HCT116 (cell line): ENCODE measurements around the gene ORM1. TPM values are rescaled to one million over a fixed set of nuclear protein-coding genes. Genes with fewer than 3 reads are reported as not detected.

Source experiments
- ATAC-seq: fragments of 200-7000 bp; cut with Tn5 transposase; 2 replicates; pipeline ENCODE4 v1.9.1; 2020; ENCODE audit warnings: mild to moderate bottlenecking, moderate library complexity
- BruUV-seq: library from RNA; stranded (reverse); fragments of 400-500 nt; replicated peaks from 2 replicates; lab custom pipeline; 2021; lab: Mats Ljungman, UMichigan
- CTCF ChIA-PET: fragments of 300-600 bp; sonication (Branson Sonifier 250); formaldehyde crosslinking; loops from one replicate; lab custom pipeline; 2021; ENCODE audit warnings: antibody characterized with exemption; lab: Charles Lee
- POLR2A ChIA-PET: fragments of 300-600, 350-600 bp; sonication (Branson Sonifier 250); formaldehyde crosslinking; loops from one replicate; lab custom pipeline; 2021; ENCODE audit warnings: antibody characterized with exemption; lab: Charles Lee
- RAD21 ChIA-PET, 2 experiments: fragments of 300-600 bp; sonication (Branson Sonifier 250); formaldehyde crosslinking; loops; one replicate each; lab custom pipeline; 2023; ENCODE audit warnings: low total read pairs in 2 of 2; ENCODE audit not compliant: uncharacterized antibody in 2 of 2, unreplicated experiment in 2 of 2, low non-redundant PET in 1 of 2; lab: Charles Lee
- DNase-seq: peaks from one replicate; pipeline ENCODE4 v3.0.0-alpha.2; 2010; ENCODE audit warnings: low read depth, low spot score
- H2AFZ ChIP-seq: fragments of 200-600 bp; shearing (Covaris generic), sonication (generic); 2 replicates; pipeline ENCODE4 v1.6.1; 2017; ENCODE audit warnings: low read depth, mixed run types, mixed read lengths, antibody characterized with exemption, low read length; ENCODE audit not compliant: poor library complexity, severe bottlenecking
- H3K27ac ChIP-seq: 2 replicates; pipeline ENCODE4 v1.5.1; 2012; ENCODE audit warnings: low read depth, low read length
- H3K27me3 ChIP-seq: fragments of 200-600 bp; sonication (generic); 2 replicates; pipeline ENCODE4 v1.6.1; 2016; ENCODE audit warnings: mixed run types, low read length, mixed read lengths; ENCODE audit not compliant: insufficient read depth
- H3K36me3 ChIP-seq, 2 experiments: fragments of 200-500 bp in 1 of 2; fragments of 200-600 bp in 1 of 2; sonication (Bioruptor generic) in 1 of 2; sonication (generic) in 1 of 2; 2 replicates each; pipeline versions ENCODE4 v1.5.1 to v1.6.1; 2014 to 2016; ENCODE audit warnings: low read length in 2 of 2, inconsistent platforms in 1 of 2, mixed read lengths in 1 of 2, mixed run types in 1 of 2; ENCODE audit not compliant: insufficient read depth in 2 of 2, control insufficient read depth in 1 of 2
- H3K4me1 ChIP-seq, 2 experiments: fragments of 200-600 bp in 1 of 2; sonication (generic) in 1 of 2; 2 replicates each; pipeline versions ENCODE4 v1.5.1 to v1.6.1; 2012 to 2017; ENCODE audit warnings: low read length in 2 of 2, inconsistent platforms in 1 of 2, mild to moderate bottlenecking in 1 of 2, mixed read lengths in 1 of 2, mixed run types in 1 of 2, moderate library complexity in 1 of 2; ENCODE audit not compliant: insufficient read depth in 2 of 2, control insufficient read depth in 1 of 2
- H3K4me2 ChIP-seq: fragments of 200-600 bp; sonication (generic); 2 replicates; pipeline ENCODE4 v1.6.1; 2017; ENCODE audit warnings: mixed run types, low read length, mixed read lengths
- H3K4me3 ChIP-seq, 2 experiments: fragments of 200-600 bp in 1 of 2; sonication (generic) in 1 of 2; replicated peaks in 1 of 2; 2 replicates each; pipeline ENCODE4 v1.5.1; 2011 to 2016; ENCODE audit warnings: low read length in 2 of 2, control low read depth in 1 of 2, low read depth in 1 of 2, mild to moderate bottlenecking in 1 of 2, mixed read lengths in 1 of 2, mixed run types in 1 of 2
- H3K79me2 ChIP-seq: fragments of 200-600 bp; sonication (generic); 2 replicates; pipeline ENCODE4 v1.6.1; 2017; ENCODE audit warnings: mild to moderate bottlenecking, mixed run types, low read length, moderate library complexity, mixed read lengths; ENCODE audit not compliant: insufficient read depth
- H3K9ac ChIP-seq: fragments of 200-600 bp; sonication (generic); 2 replicates; pipeline ENCODE4 v1.6.1; 2016; ENCODE audit warnings: low read length, mixed read lengths
- H3K9me2 ChIP-seq: fragments of 200-600 bp; sonication (generic), shearing (Covaris generic); 2 replicates; pipeline ENCODE4 v1.6.1; 2017; ENCODE audit warnings: mixed run types, mild to moderate bottlenecking, moderate library complexity; ENCODE audit not compliant: insufficient read depth
- H3K9me3 ChIP-seq, 2 experiments: fragments of 200-500 bp in 1 of 2; fragments of 200-600 bp in 1 of 2; sonication (Bioruptor generic) in 1 of 2; sonication (generic) in 1 of 2; 2 replicates each; pipeline ENCODE4 v1.6.1; 2014 to 2017; ENCODE audit warnings: low read length in 2 of 2, mixed read lengths in 2 of 2, inconsistent platforms in 1 of 2, low read depth in 1 of 2, mild to moderate bottlenecking in 1 of 2, mixed run types in 1 of 2, moderate library complexity in 1 of 2; ENCODE audit not compliant: control insufficient read depth in 1 of 2, insufficient read depth in 1 of 2
- H4K20me1 ChIP-seq: fragments of 200-600 bp; sonication (generic), shearing (Covaris generic); 2 replicates; pipeline ENCODE4 v1.6.1; 2017; ENCODE audit warnings: mixed run types, mild to moderate bottlenecking, moderate library complexity; ENCODE audit not compliant: insufficient read depth
- CBX3 ChIP-seq: IDR thresholded peaks from 2 replicates; pipeline ENCODE4 v1.6.1; 2012; ENCODE audit warnings: low read depth
- CEBPB ChIP-seq: IDR thresholded peaks from 2 replicates; pipeline ENCODE4 v1.6.1; 2012; ENCODE audit warnings: low read depth
- EGR1 ChIP-seq: IDR thresholded peaks from 2 replicates; pipeline ENCODE4 v1.6.1; 2012; ENCODE audit warnings: low read depth
- ELF1 ChIP-seq: IDR thresholded peaks from 2 replicates; pipeline ENCODE4 v1.6.1; 2012; ENCODE audit warnings: low read depth, borderline replicate concordance
- EZH2 ChIP-seq: fragments of 200-600 bp; sonication (generic); IDR thresholded peaks from 2 replicates; pipeline ENCODE4 v1.6.1; 2017; ENCODE audit warnings: antibody characterized with exemption, mixed run types
- FOSL1 ChIP-seq: IDR thresholded peaks from 2 replicates; pipeline ENCODE4 v1.6.1; 2012; ENCODE audit warnings: low read depth
- JUND ChIP-seq: IDR thresholded peaks from 2 replicates; pipeline ENCODE4 v1.6.1; 2012
- RAD21 ChIP-seq: IDR thresholded peaks from 2 replicates; pipeline ENCODE4 v1.6.1; 2012; ENCODE audit warnings: low read depth, mild to moderate bottlenecking
- SIN3A ChIP-seq: IDR thresholded peaks from 2 replicates; pipeline ENCODE4 v1.6.1; 2012; ENCODE audit warnings: low read depth
- SP1 ChIP-seq: IDR thresholded peaks from 2 replicates; pipeline ENCODE4 v1.6.1; 2012; ENCODE audit warnings: low read depth
- TCF7L2 ChIP-seq: IDR thresholded peaks from 2 replicates; pipeline ENCODE4 v1.7.0; 2011; ENCODE audit warnings: borderline replicate concordance, inconsistent platforms; ENCODE audit not compliant: insufficient read depth, insufficient read length; ENCODE audit errors: extremely low read depth
- YY1 ChIP-seq: IDR thresholded peaks from 2 replicates; pipeline ENCODE4 v1.6.1; 2011; ENCODE audit warnings: low read length, low read depth, moderate library complexity, mild to moderate bottlenecking; ENCODE audit not compliant: insufficient replicate concordance; ENCODE audit errors: extremely low read depth
- ZFX ChIP-seq: fragments of 450-650 bp; IDR thresholded peaks from 2 replicates; pipeline ENCODE4 v1.6.1; 2017
- ZNF274 ChIP-seq: fragments of 200-500 bp; sonication (Bioruptor generic); IDR thresholded peaks from 2 replicates; pipeline ENCODE4 v1.6.1; 2014; ENCODE audit warnings: mild to moderate bottlenecking, low read depth, low read length, inconsistent platforms
- intact Hi-C: fragments of 100-400 bp; cut with micrococcal nuclease; formaldehyde crosslinking; loops from 2 replicates; pipeline ENCODE4 v1.10.0; 2022
- total RNA-seq: library from RNA; stranded (reverse); gene quantifications from one replicate; pipeline ENCODE4 v1.2.1, GENCODE V29; 2021; ENCODE audit not compliant: unreplicated experiment
- TF ChIP-seq, protein P1 (sequence below), 3 experiments: fragments of 200-600 bp in 1 of 3; sonication (generic) in 1 of 3; IDR thresholded peaks in 2 of 3; conservative IDR thresholded peaks in 1 of 3; 2 replicates each; pipeline ENCODE4 v1.5.1; 2012 to 2017; ENCODE audit warnings: low read depth in 2 of 3, low read length in 2 of 3, antibody characterized with exemption in 1 of 3, borderline replicate concordance in 1 of 3, control low read depth in 1 of 3, mild to moderate bottlenecking in 1 of 3, mixed read lengths in 1 of 3, mixed run types in 1 of 3, moderate library complexity in 1 of 3; ENCODE audit not compliant: insufficient read depth in 1 of 3
- TF ChIP-seq, protein P2 (sequence below): IDR thresholded peaks from 2 replicates; pipeline ENCODE4 v1.6.1; 2012
- TF ChIP-seq, protein P3 (sequence below): IDR thresholded peaks from 2 replicates; pipeline ENCODE4 v1.6.1; 2012
- TF ChIP-seq, protein P4 (sequence below): IDR thresholded peaks from 2 replicates; pipeline ENCODE4 v1.6.1; 2011; ENCODE audit warnings: mild to moderate bottlenecking, low read length, moderate library complexity; ENCODE audit not compliant: insufficient replicate concordance; ENCODE audit errors: extremely low read depth

The ORM1 gene
- total RNA-seq, 1 experiment from 2014 or later, result 5.6 TPM

DNA sequence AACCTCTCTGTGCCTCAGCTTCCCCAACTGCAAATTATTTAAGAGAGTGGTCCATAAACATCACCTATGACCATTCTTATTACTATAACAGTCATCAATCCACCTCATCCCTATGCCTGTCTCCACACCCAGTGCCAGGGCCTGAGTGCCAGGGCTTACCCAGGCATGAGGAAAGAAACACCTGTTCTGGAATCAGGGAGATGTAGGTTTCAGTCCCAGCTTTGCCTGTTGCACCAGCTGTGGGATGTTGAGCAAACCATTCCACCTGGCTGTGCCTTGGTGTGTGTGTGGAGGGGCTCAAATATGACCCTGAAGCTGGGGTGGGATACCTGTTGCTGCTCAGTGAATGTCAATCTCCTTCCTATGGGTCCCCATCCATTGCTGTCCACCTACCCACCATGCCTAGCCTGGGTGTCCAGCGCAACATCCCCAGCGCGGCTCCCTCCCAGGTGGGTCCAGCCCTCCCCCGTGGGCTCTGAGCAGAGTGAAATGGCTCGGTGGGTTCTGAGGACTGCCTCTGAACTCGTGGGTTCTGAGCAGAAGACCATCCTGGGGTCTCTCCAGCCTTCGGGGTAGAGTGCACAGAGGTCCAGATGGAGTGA lies 48.5 kb downstream of the ORM1 start:
- H3K9me3 ChIP-seq, result no peaks in the 10 kb centered on the region
- no peak for ATAC-seq
- no peaks in the 10 kb centered on the region for H3K36me3 ChIP-seq
- no TSS peak for BruUV-seq
- no peak overlapping the region for H3K27ac ChIP-seq
- no peaks in the 10 kb centered on the region for H4K20me1 ChIP-seq
- H3K9me2 ChIP-seq, result no peaks in the 10 kb centered on the region
- intact Hi-C loops, result no loop called here
- H3K4me2 ChIP-seq, result no peak overlapping the region
- peaks cover 0 to 5% of the 10 kb centered on the region in 2 experiments; a peak in 2 of 4 replicates for H3K4me1 ChIP-seq
- ChIA-PET RAD21 (no interaction called here), CTCF (no interaction called here)
- H3K9ac ChIP-seq, result no peak overlapping the region
- H3K79me2 ChIP-seq, result no peaks in the 10 kb centered on the region
- H2AFZ ChIP-seq, result no peak overlapping the region
- TF ChIP-seq JUND (no peak), CBX3 (no peak), SP1 (no peak), EGR1 (no peak), TCF7L2 (no peak), ELF1 (no peak), RAD21 (no peak), SIN3A (no peak), EZH2 (no peak), FOSL1 (no peak), CEBPB (no peak), ZNF274 (no peak), ZFX (no peak), YY1 (no peak)
- TF ChIP-seq, protein P1, sequence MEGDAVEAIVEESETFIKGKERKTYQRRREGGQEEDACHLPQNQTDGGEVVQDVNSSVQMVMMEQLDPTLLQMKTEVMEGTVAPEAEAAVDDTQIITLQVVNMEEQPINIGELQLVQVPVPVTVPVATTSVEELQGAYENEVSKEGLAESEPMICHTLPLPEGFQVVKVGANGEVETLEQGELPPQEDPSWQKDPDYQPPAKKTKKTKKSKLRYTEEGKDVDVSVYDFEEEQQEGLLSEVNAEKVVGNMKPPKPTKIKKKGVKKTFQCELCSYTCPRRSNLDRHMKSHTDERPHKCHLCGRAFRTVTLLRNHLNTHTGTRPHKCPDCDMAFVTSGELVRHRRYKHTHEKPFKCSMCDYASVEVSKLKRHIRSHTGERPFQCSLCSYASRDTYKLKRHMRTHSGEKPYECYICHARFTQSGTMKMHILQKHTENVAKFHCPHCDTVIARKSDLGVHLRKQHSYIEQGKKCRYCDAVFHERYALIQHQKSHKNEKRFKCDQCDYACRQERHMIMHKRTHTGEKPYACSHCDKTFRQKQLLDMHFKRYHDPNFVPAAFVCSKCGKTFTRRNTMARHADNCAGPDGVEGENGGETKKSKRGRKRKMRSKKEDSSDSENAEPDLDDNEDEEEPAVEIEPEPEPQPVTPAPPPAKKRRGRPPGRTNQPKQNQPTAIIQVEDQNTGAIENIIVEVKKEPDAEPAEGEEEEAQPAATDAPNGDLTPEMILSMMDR (IDR thresholded peaks at IDR 0.05 in 2 of 3, conservative IDR thresholded peaks at IDR 0.05 in 1 of 3; ENCODE audit: borderline replicate concordance in 1 of 3, insufficient read depth in 1 of 3, low read depth in 2 of 3, low read length in 2 of 3), result no peak
- TF ChIP-seq, protein P2, sequence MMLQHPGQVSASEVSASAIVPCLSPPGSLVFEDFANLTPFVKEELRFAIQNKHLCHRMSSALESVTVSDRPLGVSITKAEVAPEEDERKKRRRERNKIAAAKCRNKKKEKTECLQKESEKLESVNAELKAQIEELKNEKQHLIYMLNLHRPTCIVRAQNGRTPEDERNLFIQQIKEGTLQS, result no peak
- TF ChIP-seq, protein P3, sequence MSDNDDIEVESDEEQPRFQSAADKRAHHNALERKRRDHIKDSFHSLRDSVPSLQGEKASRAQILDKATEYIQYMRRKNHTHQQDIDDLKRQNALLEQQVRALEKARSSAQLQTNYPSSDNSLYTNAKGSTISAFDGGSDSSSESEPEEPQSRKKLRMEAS, result no peak
- TF ChIP-seq, protein P4, sequence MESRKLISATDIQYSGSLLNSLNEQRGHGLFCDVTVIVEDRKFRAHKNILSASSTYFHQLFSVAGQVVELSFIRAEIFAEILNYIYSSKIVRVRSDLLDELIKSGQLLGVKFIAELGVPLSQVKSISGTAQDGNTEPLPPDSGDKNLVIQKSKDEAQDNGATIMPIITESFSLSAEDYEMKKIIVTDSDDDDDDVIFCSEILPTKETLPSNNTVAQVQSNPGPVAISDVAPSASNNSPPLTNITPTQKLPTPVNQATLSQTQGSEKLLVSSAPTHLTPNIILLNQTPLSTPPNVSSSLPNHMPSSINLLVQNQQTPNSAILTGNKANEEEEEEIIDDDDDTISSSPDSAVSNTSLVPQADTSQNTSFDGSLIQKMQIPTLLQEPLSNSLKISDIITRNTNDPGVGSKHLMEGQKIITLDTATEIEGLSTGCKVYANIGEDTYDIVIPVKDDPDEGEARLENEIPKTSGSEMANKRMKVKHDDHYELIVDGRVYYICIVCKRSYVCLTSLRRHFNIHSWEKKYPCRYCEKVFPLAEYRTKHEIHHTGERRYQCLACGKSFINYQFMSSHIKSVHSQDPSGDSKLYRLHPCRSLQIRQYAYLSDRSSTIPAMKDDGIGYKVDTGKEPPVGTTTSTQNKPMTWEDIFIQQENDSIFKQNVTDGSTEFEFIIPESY, result no peak
- TF ChIP-seq, all 23 proteins: peak for 0
- no peak overlapping the region for H3K4me3 ChIP-seq
- no peaks in the 10 kb centered on the region for H3K27me3 ChIP-seq
- no peak for DNase-seq
- POLR2A ChIA-PET, result no interaction called here
